H1 (cell line): Measurements from ENCODE around the gene TUBA4B. TPM values are rescaled to one million over a fixed set of nuclear protein-coding genes. Genes with fewer than 3 reads are reported as not detected.

Source experiments
- CHD1 ChIP-seq: IDR thresholded peaks from 2 replicates; pipeline ENCODE4 v1.6.1; 2012; ENCODE audit warnings: low read depth, low read length, improper control_type of control experiment
- CTBP2 ChIP-seq: IDR thresholded peaks from 2 replicates; pipeline ENCODE4 v1.7.0; 2011; ENCODE audit warnings: borderline replicate concordance, mild to moderate bottlenecking, moderate library complexity, mixed read lengths, low read length; ENCODE audit not compliant: insufficient read depth, insufficient read length
- RFX5 ChIP-seq: IDR thresholded peaks from 2 replicates; pipeline ENCODE4 v1.6.1; 2011; ENCODE audit warnings: low read depth, low read length, improper control_type of control experiment, borderline replicate concordance
- polyA plus RNA-seq, 7 experiments: library from polyadenylated mRNA; depleted of rRNA in 3 of 7; stranded (reverse) in 5 of 7; unstranded in 2 of 7; fragments of >200 nt in 5 of 7; fragments of 200-250 nt in 2 of 7; gene quantifications; 1 replicate in 5 of 7; 2 replicates in 1 of 7; 4 replicates in 1 of 7; pipeline versions ENCODE4 v1.2.1 to v1.2.3, GENCODE V29; 2011 to 2013; ENCODE audit warnings: missing spikeins in 2 of 7, mixed read lengths in 2 of 7
- total RNA-seq: library from RNA; stranded (reverse); fragmentation: NEBNext Ultra II Directional; extraction: Animal tissue kit (Norgen Biotek cat#: 25700); gene quantifications from 2 replicates; pipeline ENCODE4 v1.2.1, GENCODE V29; 2021

TUBA4B gene
- total and polyA plus RNA-seq, 2 of the 8 experiments (the other 6 are each of a cell fraction or from before 2014, with no cell fraction given), result 0.08 to 0.24 TPM

DNA sequence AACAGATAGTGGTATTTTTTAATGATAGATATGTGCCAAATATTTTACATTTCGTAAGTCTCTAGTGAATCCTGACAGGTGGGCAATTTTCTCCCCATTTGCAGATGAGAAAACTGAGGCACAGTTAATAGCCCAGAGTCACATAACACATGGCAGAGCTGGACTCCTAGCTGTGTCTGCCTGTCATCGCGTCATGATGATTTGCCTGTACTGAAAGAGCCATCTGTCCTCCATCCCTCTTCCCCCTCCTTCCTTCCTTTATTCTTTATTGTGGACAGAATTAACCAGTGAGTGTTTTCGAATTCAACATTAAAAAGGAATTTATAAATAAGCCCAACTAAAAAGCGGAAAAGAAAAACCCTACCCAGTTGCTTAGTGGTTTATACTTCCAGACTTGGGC lies 29.3 kb downstream of the TUBA4B start (continued):
- no peak for TF ChIP-seq CHD1
- TF ChIP-seq CTBP2, result no peak
- no peak for TF ChIP-seq RFX5
- TF ChIP-seq, all 59 proteins: peak for 0
